SK-N-SH (cell line): Measurements from ENCODE around the gene SMCO4.

Experiments
- CHD2 ChIP-seq: fragments of 150-350 bp; IDR thresholded peaks from 2 replicates; pipeline ENCODE4 v1.6.1; 2018; ENCODE audit warnings: low read length; ENCODE audit not compliant: partially characterized antibody
- POLR2AphosphoS5 ChIP-seq: IDR thresholded peaks from 2 replicates; pipeline ENCODE4 v1.6.1; 2012; ENCODE audit warnings: low read depth, low read length
- TF ChIP-seq, protein P1 (sequence below): fragments of 200-600 bp; sonication (generic); IDR thresholded peaks from 2 replicates; pipeline ENCODE4 v1.6.1; 2017; ENCODE audit warnings: antibody characterized with exemption, mild to moderate bottlenecking, moderate library complexity

DNA sequence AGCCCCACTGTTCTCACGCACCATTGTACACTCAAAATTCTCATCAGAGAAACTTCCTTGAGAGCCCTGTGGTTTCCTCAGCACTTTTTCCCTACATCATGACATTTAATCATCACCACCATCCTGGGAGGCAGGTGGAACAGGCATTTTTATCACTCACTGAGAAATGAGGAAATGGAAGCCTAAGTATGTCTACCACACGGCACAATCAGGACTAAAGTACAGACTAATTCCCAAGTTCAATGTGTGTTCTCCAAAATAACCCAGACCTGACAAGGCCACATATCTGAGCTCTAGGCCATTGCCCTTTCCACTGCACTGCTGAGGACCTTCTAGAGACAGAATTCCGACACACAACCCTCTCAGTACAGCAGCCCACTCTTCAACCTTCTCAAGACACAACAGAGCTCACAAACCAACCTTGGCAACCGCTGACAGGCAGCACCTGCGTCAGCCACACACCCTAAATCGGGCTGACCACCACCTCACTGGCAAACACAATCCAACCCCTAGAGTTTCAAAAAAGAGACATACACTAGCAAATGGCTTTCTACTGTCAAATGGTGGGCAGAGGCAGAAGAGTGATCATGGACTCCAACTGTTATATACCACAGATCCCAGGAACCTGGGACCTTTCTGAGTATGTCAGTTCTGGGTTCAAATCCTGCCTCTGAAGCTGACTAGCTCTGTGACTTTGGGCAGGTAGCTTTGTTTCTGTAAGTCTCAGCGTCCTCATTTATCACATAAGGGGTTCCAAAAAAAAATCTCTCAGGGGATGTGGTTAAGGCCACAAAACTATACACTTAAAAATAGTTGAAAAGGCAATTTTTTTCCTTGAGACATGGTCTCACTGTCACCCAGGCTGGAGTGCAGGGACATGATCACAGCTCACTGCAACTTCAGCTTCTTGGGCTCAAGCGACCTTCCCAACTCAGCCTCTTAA is 16.3 kb downstream of the SMCO4 start:
- TF ChIP-seq, protein P1, sequence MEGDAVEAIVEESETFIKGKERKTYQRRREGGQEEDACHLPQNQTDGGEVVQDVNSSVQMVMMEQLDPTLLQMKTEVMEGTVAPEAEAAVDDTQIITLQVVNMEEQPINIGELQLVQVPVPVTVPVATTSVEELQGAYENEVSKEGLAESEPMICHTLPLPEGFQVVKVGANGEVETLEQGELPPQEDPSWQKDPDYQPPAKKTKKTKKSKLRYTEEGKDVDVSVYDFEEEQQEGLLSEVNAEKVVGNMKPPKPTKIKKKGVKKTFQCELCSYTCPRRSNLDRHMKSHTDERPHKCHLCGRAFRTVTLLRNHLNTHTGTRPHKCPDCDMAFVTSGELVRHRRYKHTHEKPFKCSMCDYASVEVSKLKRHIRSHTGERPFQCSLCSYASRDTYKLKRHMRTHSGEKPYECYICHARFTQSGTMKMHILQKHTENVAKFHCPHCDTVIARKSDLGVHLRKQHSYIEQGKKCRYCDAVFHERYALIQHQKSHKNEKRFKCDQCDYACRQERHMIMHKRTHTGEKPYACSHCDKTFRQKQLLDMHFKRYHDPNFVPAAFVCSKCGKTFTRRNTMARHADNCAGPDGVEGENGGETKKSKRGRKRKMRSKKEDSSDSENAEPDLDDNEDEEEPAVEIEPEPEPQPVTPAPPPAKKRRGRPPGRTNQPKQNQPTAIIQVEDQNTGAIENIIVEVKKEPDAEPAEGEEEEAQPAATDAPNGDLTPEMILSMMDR, result no peak
- no peak for TF ChIP-seq POLR2AphosphoS5
- no peak for TF ChIP-seq CHD2
